GM10248 (cell line): Measurements from ENCODE around the gene RPL18.
A peak's percentile ranks its signal among the peaks of the same experiment; 100 is the strongest.
"Not testable (repeated sequence)": the region's sequence is repeated elsewhere in the genome, so short reads cannot be mapped to it uniquely, and the experiment has no call there.

Experiments used
- CTCF ChIA-PET: fragments of 300-600 bp; sonication (Branson Sonifier 250); formaldehyde crosslinking; extraction: SDS; loops from one replicate; lab custom pipeline; 2021; ENCODE audit warnings: antibody characterized with exemption; lab: Yijun Ruan, JAX
- POLR2A ChIA-PET: fragments of 350-650 bp; sonication (Branson Sonifier 250); formaldehyde crosslinking; extraction: SDS; loops from one replicate; lab custom pipeline; 2020; ENCODE audit warnings: antibody characterized with exemption; lab: Yijun Ruan, JAX
- DNase-seq: peaks from one replicate; pipeline ENCODE4 v3.0.0; 2012; ENCODE audit errors: extremely low spot score
- TF ChIP-seq, protein P1 (sequence below): IDR thresholded peaks from 2 replicates; pipeline ENCODE4 v1.5.1; 2012; ENCODE audit warnings: mild to moderate bottlenecking, low read depth; ENCODE audit errors: extremely low read depth, missing control alignments, control extremely low read depth

Gene RPL18

GRCh38 chr19:48661711-48662090, 42.7 kb upstream of the RPL18 start:
- ChIA-PET CTCF (interaction anchor here (0.8 kb wide), 1 partner anchor 16 kb away, joined by 3 read pairs; the partner anchor contains the start of gene CA11), POLR2A (interaction anchor here (0.5 kb wide), 1 partner anchor 111 kb away, joined by 3 read pairs; no protein-coding TSS in a partner anchor)
- TF ChIP-seq, protein P1, sequence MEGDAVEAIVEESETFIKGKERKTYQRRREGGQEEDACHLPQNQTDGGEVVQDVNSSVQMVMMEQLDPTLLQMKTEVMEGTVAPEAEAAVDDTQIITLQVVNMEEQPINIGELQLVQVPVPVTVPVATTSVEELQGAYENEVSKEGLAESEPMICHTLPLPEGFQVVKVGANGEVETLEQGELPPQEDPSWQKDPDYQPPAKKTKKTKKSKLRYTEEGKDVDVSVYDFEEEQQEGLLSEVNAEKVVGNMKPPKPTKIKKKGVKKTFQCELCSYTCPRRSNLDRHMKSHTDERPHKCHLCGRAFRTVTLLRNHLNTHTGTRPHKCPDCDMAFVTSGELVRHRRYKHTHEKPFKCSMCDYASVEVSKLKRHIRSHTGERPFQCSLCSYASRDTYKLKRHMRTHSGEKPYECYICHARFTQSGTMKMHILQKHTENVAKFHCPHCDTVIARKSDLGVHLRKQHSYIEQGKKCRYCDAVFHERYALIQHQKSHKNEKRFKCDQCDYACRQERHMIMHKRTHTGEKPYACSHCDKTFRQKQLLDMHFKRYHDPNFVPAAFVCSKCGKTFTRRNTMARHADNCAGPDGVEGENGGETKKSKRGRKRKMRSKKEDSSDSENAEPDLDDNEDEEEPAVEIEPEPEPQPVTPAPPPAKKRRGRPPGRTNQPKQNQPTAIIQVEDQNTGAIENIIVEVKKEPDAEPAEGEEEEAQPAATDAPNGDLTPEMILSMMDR: no peak
- DNase-seq: no peak

GRCh38 chr19:48660852-48661710, 42.1 kb upstream of the RPL18 start:
- TF ChIP-seq, protein P1: no peak
- ChIA-PET POLR2A (interaction anchor here (0.5 kb wide), 2 partner anchors 111 to 1407 kb away, joined by 3 read pairs; no protein-coding TSS in a partner anchor), CTCF (interaction anchor here (0.8 kb wide), 2 partner anchors 14 to 15 kb away, joined by 3 to 5 read pairs; partner anchors contain the start of gene CA11)
- DNase-seq: peak; percentile 97

GRCh38 chr19:48659768-48660167, 40.8 kb upstream of the RPL18 start:
- TF ChIP-seq, protein P1: no peak
- ChIA-PET CTCF (interaction anchor here (1.2 to 2.2 kb wide), 2 partner anchors 14 to 16 kb away, joined by 3 to 7 read pairs; partner anchors contain the start of gene CA11), POLR2A (no interaction called here)
- DNase-seq: no peak

DNA sequence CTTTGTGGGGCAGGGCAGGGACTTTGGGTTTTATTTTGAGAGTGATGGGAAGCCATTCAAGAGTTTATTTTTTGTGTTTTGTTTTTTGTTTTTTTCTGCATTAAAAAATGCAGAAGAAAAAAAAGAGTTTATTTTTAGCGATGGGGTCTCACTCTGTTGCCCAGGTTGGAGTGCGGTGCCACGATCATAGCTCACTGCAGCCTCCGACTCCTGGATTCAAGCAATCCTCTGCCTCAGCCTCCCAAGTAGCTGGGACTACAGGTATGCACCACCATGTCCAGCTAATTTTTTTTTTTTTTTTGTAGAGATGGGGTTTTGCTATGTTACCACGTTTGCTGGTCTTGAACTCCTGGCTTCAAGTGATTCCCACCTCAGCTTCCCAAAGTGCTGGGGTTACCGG, 39.5 kb upstream of the RPL18 start:
- no peak for DNase-seq
- ChIA-PET CTCF (interaction anchor here (2.2 kb wide), 1 partner anchor 13 kb away, joined by 7 read pairs; the partner anchor contains the start of gene CA11), POLR2A (no interaction called here)
- TF ChIP-seq, protein P1: no peak

DNA sequence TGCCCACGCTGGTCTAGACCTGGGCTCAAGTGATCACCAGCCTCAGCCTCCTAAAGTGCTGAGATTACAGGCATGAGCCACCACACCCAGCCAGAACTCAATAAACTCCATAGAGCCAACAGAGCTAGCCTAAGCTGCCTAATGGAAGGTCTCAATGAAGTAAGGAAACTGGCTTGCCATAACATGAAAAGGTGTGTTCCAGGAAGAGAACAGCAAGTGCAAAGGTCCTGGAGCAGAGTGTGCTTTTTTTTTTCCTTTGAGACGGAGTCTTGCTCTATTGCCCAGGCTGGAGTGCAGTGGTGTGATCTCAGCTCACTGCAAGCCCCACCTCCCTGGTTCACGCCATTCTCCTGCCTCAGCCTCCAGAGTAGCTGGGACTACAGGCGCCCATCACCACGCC, 38.9 kb upstream of the RPL18 start:
- CTCF ChIA-PET: interaction anchor here (1.0 to 1.2 kb wide), 2 partner anchors 9 to 69 kb away, joined by 3 read pairs; no protein-coding TSS in a partner anchor
- POLR2A ChIA-PET, DNase-seq: not testable (repeated sequence)

GRCh38 chr19:48656840-48657474, 38.0 kb upstream of the RPL18 start:
- ChIA-PET CTCF (interaction anchor here (1.0 to 1.4 kb wide), 3 partner anchors 10 to 68 kb away, joined by 3 read pairs; no protein-coding TSS in a partner anchor), POLR2A (no interaction called here)

More at GRCh38 chr19:48656840-48657474, 38.0 kb upstream of the RPL18 start:
- DNase-seq: no peak
- TF ChIP-seq, protein P1: no peak
